HepG2 (cell line): ENCODE data around the gene SEC23IP. TPM values are rescaled to one million over a fixed set of nuclear protein-coding genes. Genes with fewer than 3 reads are reported as not detected.
A peak's percentile ranks its signal among the peaks of the same experiment; 100 is the strongest.

Experiments used
- IKZF4 ChIP-seq: sonication (generic); formaldehyde crosslinking; IDR thresholded peaks from 2 replicates; pipeline ENCODE4 v1.5.1; 2020; ENCODE audit warnings: borderline replicate concordance, mild to moderate bottlenecking, low read depth, missing genetic modification reagents; ENCODE audit errors: not compliant biosample characterization
- MTF2 ChIP-seq: sonication (generic); formaldehyde crosslinking; IDR thresholded peaks from 2 replicates; pipeline ENCODE4 v1.5.0; 2020; ENCODE audit warnings: missing genetic modification reagents, borderline replicate concordance
- PAF1 ChIP-seq: IDR thresholded peaks from 2 replicates; pipeline ENCODE4 v1.6.1; 2016; ENCODE audit warnings: missing genetic modification reagents, missing compliant biosample characterization
- REST ChIP-seq, 2 experiments: IDR thresholded peaks; 2 replicates each; pipeline ENCODE4 v1.6.1; 2011 to 2012; ENCODE audit warnings: low read length in 2 of 2, borderline replicate concordance in 1 of 2, low read depth in 1 of 2, mild to moderate bottlenecking in 1 of 2, moderate library complexity in 1 of 2
- RFX5 ChIP-seq: IDR thresholded peaks from 2 replicates; pipeline ENCODE4 v1.6.1; 2011; ENCODE audit warnings: low read depth, low read length, improper control_type of control experiment
- SNAPC4 ChIP-seq: sonication (generic); formaldehyde crosslinking; IDR thresholded peaks from 2 replicates; pipeline ENCODE4 v1.4.0; 2020; ENCODE audit warnings: mild to moderate bottlenecking, missing genetic modification reagents
- TCF7 ChIP-seq: sonication (generic); IDR thresholded peaks from 2 replicates; pipeline ENCODE4 v1.6.1; 2016; ENCODE audit warnings: antibody characterized with exemption, low read depth
- ZNF329 ChIP-seq: sonication (generic); formaldehyde crosslinking; IDR thresholded peaks from 2 replicates; pipeline ENCODE4 v1.9.0; 2021; ENCODE audit warnings: low read depth, mild to moderate bottlenecking, missing genetic modification reagents
- ZNF674 ChIP-seq: sonication (generic); formaldehyde crosslinking; IDR thresholded peaks from 2 replicates; pipeline ENCODE4 v1.5.0; 2020; ENCODE audit warnings: low read depth, mild to moderate bottlenecking, missing genetic modification reagents
- ZNF83 ChIP-seq: sonication (generic); formaldehyde crosslinking; IDR thresholded peaks from 2 replicates; pipeline ENCODE4 v1.4.0; 2020; ENCODE audit warnings: missing genetic modification reagents, mild to moderate bottlenecking, borderline replicate concordance
- polyA plus RNA-seq, 8 experiments: library from polyadenylated mRNA; depleted of rRNA in 3 of 8; stranded (reverse) in 7 of 8; unstranded in 1 of 8; fragments of >200 nt; fragmentation: Illumina TruSeq in 4 of 8; extraction: Trizol in 4 of 8; gene quantifications; 2 replicates each; pipeline versions ENCODE4 v1.2.1 to v1.2.3, GENCODE V29; 2011 to 2016; ENCODE audit warnings: low read depth in 4 of 8, missing spikeins in 1 of 8, mixed read lengths in 1 of 8; ENCODE audit not compliant: insufficient read depth in 1 of 8
- total RNA-seq, 5 experiments: library from RNA; depleted of rRNA; stranded (reverse); fragments of >200 nt; fragmentation: Illumina TruSeq; extraction: Trizol; gene quantifications; 2 replicates each; pipeline ENCODE4 v1.2.3, GENCODE V29; 2016; ENCODE audit warnings: low read depth in 1 of 5
- TF ChIP-seq, protein P1 (sequence below): IDR thresholded peaks from 2 replicates; pipeline ENCODE4 v1.6.1; 2012; ENCODE audit warnings: low read length, improper control_type of control experiment
- TF ChIP-seq, protein P2 (sequence below): sonication (generic); formaldehyde crosslinking; IDR thresholded peaks from 2 replicates; pipeline ENCODE4 v1.4.0; 2020; ENCODE audit warnings: missing genetic modification reagents

SEC23IP gene
- total and polyA plus RNA-seq, 2 of the 13 experiments (the other 11 are each of a cell fraction or from before 2014, with no cell fraction given), result 32.3 to 57.7 TPM

- TF ChIP-seq, protein P1, sequence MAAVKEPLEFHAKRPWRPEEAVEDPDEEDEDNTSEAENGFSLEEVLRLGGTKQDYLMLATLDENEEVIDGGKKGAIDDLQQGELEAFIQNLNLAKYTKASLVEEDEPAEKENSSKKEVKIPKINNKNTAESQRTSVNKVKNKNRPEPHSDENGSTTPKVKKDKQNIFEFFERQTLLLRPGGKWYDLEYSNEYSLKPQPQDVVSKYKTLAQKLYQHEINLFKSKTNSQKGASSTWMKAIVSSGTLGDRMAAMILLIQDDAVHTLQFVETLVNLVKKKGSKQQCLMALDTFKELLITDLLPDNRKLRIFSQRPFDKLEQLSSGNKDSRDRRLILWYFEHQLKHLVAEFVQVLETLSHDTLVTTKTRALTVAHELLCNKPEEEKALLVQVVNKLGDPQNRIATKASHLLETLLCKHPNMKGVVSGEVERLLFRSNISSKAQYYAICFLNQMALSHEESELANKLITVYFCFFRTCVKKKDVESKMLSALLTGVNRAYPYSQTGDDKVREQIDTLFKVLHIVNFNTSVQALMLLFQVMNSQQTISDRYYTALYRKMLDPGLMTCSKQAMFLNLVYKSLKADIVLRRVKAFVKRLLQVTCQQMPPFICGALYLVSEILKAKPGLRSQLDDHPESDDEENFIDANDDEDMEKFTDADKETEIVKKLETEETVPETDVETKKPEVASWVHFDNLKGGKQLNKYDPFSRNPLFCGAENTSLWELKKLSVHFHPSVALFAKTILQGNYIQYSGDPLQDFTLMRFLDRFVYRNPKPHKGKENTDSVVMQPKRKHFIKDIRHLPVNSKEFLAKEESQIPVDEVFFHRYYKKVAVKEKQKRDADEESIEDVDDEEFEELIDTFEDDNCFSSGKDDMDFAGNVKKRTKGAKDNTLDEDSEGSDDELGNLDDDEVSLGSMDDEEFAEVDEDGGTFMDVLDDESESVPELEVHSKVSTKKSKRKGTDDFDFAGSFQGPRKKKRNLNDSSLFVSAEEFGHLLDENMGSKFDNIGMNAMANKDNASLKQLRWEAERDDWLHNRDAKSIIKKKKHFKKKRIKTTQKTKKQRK, result no peak
- TF ChIP-seq TCF7, result no peak
- 0 out of 2 replicates have a peak, but pooled peaks have one; percentile 59 for TF ChIP-seq ZNF83 (CRISPR knock-in tag)
- 0 out of 2 replicates have a peak, but pooled peaks have one; percentile 31 for TF ChIP-seq SNAPC4 (CRISPR knock-in tag)
- peak; percentile 90 for TF ChIP-seq IKZF4 (CRISPR knock-in tag)
- TF ChIP-seq RFX5, result peak; percentile 41; the same call in 1 of the 2 replicates
- TF ChIP-seq ZNF674 (CRISPR knock-in tag), result no peak
- peak; percentile 90; the same call in 1 of the 2 replicates for TF ChIP-seq MTF2
- 0 out of 4 replicates have a peak, but pooled peaks of 1 of the 2 experiments have one; percentile 31 for TF ChIP-seq REST (IDR thresholded peaks at IDR 0.05; ENCODE audit: borderline replicate concordance in 1 of 2, low read depth in 1 of 2, low read length in 2 of 2)
- TF ChIP-seq PAF1 (CRISPR knock-in tag), result no peak
- TF ChIP-seq, protein P2, sequence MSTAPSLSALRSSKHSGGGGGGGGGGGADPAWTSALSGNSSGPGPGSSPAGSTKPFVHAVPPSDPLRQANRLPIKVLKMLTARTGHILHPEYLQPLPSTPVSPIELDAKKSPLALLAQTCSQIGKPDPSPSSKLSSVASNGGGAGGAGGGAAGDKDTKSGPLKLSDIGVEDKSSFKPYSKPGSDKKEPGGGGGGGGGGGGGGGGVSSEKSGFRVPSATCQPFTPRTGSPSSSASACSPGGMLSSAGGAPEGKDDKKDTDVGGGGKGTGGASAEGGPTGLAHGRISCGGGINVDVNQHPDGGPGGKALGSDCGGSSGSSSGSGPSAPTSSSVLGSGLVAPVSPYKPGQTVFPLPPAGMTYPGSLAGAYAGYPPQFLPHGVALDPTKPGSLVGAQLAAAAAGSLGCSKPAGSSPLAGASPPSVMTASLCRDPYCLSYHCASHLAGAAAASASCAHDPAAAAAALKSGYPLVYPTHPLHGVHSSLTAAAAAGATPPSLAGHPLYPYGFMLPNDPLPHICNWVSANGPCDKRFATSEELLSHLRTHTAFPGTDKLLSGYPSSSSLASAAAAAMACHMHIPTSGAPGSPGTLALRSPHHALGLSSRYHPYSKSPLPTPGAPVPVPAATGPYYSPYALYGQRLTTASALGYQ, result peak; percentile 52; the same call in 1 of the 2 replicates
- TF ChIP-seq ZNF329 (CRISPR knock-in tag), result 0 out of 2 replicates have a peak, but pooled peaks have one; percentile 39
Observed at GRCh38 chr10:119892188-119893065, at the start of gene SEC23IP (continued).
